Kidney epithelial cell (primary cell): Measurements from ENCODE around the gene ABCA2. TPM values are rescaled to one million over a fixed set of nuclear protein-coding genes. Genes with fewer than 3 reads are reported as not detected.

Source experiments
- DNase-seq: peaks from one replicate; pipeline ENCODE4 v3.0.0-alpha.2; 2010; ENCODE audit warnings: low read depth
- H3K27me3 ChIP-seq: 2 replicates; pipeline ENCODE4 v1.6.0; 2011; ENCODE audit warnings: low read length; ENCODE audit not compliant: control insufficient read depth, insufficient read depth
- H3K36me3 ChIP-seq: 2 replicates; pipeline ENCODE4 v1.5.1; 2011; ENCODE audit warnings: low read length; ENCODE audit not compliant: control insufficient read depth, insufficient read depth
- H3K4me3 ChIP-seq: 2 replicates; pipeline ENCODE4 v1.5.1; 2011; ENCODE audit warnings: low read depth, mild to moderate bottlenecking, control low read depth, low read length
- total RNA-seq: library from RNA; depleted of rRNA; stranded (reverse); fragments of >200 nt; gene quantifications from 2 replicates; pipeline ENCODE4 v1.2.3, GENCODE V29; 2015
- TF ChIP-seq, protein P1 (sequence below): IDR thresholded peaks from 2 replicates; pipeline ENCODE4 v1.5.1; 2011; ENCODE audit warnings: mild to moderate bottlenecking, moderate library complexity, low read length, control low read depth, inconsistent platforms; ENCODE audit not compliant: insufficient read depth, poor library complexity, severe bottlenecking

ABCA2 gene
- total RNA-seq, 1 donor from 2014 or later: 5.3 TPM

DNA sequence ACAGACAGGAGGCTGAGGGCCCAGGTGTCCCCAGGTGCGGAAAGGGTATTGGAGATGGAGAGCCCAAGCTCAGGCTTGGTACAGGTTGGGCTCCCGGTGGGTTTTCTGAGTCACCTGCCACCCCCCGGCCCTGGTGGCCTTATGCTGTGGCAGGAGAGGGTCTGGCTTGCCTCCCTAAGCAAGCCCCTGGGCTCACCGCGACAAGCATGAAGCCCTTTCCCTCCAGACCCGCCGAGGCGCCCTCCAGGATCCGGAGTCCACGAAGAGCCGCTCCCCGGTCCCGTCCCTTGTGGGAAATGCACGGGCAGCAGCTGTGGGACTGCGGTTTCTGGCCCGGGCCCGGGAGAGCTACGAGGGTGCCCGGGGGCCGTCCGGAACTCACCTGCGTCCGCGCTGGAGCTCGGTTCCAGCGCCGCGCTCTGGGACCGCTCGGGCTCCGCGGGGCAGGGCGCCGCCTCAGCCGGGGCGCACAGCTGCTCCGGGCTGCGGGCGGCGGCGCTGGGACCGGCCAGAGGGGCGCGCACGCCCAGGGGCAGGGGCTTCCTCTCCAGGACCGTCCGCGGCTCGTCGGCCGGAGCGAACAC is 41.6 kb upstream of the ABCA2 start:
- peak overlapping the region; percentile 35 for H3K4me3 ChIP-seq
- DNase-seq: no peak
- H3K36me3 ChIP-seq: no peaks in the 10 kb centered on the region
- no peaks in the 10 kb centered on the region for H3K27me3 ChIP-seq
- TF ChIP-seq, protein P1, sequence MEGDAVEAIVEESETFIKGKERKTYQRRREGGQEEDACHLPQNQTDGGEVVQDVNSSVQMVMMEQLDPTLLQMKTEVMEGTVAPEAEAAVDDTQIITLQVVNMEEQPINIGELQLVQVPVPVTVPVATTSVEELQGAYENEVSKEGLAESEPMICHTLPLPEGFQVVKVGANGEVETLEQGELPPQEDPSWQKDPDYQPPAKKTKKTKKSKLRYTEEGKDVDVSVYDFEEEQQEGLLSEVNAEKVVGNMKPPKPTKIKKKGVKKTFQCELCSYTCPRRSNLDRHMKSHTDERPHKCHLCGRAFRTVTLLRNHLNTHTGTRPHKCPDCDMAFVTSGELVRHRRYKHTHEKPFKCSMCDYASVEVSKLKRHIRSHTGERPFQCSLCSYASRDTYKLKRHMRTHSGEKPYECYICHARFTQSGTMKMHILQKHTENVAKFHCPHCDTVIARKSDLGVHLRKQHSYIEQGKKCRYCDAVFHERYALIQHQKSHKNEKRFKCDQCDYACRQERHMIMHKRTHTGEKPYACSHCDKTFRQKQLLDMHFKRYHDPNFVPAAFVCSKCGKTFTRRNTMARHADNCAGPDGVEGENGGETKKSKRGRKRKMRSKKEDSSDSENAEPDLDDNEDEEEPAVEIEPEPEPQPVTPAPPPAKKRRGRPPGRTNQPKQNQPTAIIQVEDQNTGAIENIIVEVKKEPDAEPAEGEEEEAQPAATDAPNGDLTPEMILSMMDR: no peak

DNA sequence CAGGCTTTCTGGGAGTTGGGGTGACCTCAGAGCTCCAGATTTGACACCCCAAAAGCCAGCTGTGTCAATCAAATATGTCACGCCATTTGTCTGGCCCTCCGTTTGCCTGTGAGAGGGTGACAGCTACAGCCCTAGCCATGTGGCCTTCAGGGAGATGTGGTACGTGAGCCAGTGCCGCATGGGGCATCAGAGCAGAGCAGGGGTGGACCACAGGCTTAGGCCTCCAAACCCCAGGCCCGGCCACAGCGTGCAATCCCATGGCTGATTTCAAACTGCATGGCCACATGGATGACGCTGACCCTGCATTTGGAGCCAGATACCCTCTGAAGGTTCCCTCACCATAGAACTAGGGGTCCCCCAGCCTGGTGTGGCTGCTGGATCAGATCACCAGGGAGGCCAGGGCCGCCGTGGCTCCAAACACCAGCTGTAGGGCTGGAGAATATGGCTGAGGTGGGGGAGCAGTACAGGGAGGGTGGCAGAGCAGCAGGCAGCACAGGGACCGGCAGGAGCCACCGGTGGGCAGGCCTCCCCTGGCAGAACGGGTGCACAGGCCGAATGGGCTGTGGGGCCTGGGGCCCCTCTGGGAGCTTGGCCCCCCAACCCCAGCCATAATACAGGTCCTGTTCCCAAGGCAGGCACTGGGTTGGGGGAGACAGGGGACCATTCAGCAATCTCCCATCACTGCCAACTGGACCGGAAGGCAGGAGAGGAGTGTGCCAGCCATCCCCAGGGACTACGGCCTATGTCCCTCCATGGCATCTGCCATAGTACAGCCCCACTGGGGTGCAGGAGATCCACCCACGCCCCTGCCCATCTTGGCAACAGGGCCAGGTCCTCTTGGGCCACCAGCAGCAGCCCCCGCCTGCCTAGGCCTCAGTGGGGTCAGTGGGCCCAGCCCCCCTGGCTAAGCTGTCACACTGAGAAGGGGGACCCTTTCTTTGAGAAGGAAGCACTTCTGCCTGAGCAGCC is 40.8 kb upstream of the ABCA2 start:
- Histone ChIP-seq H3K36me3 (no peaks in the 10 kb centered on the region), H3K27me3 (no peaks in the 10 kb centered on the region), H3K4me3 (peak overlapping the region; percentile 35)
- DNase-seq: no peak
- TF ChIP-seq, protein P1: no peak

- H3K4me3 ChIP-seq: no peak overlapping the region
- TF ChIP-seq, protein P1: peak; percentile 91
- no peaks in the 10 kb centered on the region for H3K36me3 ChIP-seq
- no peak for DNase-seq
- H3K27me3 ChIP-seq: no peaks in the 10 kb centered on the region
Measured at GRCh38 chr9:137067860-137068538, 40.0 kb upstream of the ABCA2 start.

GRCh38 chr9:137066096-137066861 is 38.2 kb upstream of the ABCA2 start:
- Histone ChIP-seq H3K36me3 (no peaks in the 10 kb centered on the region), H3K27me3 (no peaks in the 10 kb centered on the region), H3K4me3 (no peak overlapping the region)
- TF ChIP-seq, protein P1: no peak
- DNase-seq: no peak

DNA sequence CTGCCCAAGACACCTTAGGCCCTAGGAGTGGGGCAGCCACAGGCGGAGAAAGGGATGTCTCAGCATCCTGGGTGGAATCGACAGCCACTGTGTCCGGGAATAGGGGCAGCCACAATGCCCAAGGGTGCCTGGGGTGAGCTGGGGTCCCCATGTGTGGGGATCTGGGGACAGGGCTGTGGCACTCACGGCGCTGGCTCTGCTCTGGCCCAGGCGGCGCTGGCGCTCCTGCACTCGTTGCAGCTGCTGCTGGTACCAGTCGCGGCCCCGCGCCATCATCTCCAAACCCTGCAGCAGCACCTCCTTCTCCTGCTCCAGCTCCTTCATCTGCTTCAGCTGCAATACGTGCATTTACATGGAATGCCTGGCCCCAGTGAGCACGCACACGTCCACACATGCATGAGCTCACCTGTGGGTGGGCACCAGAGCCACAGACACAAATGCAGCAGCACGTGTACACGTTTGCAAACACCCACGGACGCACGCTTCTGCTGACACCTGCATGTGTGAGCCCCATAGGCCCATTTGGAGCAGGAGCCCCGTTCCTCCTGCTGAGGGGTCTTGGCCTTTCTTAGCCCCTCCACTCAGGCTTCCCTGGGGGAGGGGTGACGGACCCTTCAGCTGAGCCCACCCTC is 37.4 kb upstream of the ABCA2 start:
- H3K4me3 ChIP-seq: no peak overlapping the region
- no peak for DNase-seq
- no peaks in the 10 kb centered on the region for H3K27me3 ChIP-seq
- TF ChIP-seq, protein P1: no peak
- no peaks in the 10 kb centered on the region for H3K36me3 ChIP-seq
